H9 (cell line): ENCODE results near the gene ENOPH1. TPM values are rescaled to one million over a fixed set of nuclear protein-coding genes. Genes with fewer than 3 reads are reported as not detected.
A peak's percentile ranks its signal among the peaks of the same experiment; 100 is the strongest.

Experiments used
- DNase-seq: peaks from one replicate; pipeline ENCODE4 v3.0.0-alpha.2; 2017
- H2AFZ ChIP-seq: one replicate; pipeline ENCODE4 v1.6.1; 2013; ENCODE audit warnings: mild to moderate bottlenecking, low read length, control low read depth, moderate library complexity
- H2AK5ac ChIP-seq: 2 replicates; pipeline ENCODE4 v1.6.1; 2013; ENCODE audit warnings: low read length, control low read depth, mixed read lengths; ENCODE audit not compliant: insufficient read length
- H2BK120ac ChIP-seq: one replicate; pipeline ENCODE4 v1.6.1; 2013; ENCODE audit warnings: low read depth, mild to moderate bottlenecking, low read length, control low read depth, inconsistent platforms; ENCODE audit not compliant: poor library complexity, severe bottlenecking
- H2BK12ac ChIP-seq: 2 replicates; pipeline ENCODE4 v1.6.1; 2013; ENCODE audit warnings: low read length, control low read depth, mixed read lengths, low read depth; ENCODE audit not compliant: insufficient read length
- H2BK15ac ChIP-seq: 2 replicates; pipeline ENCODE4 v1.6.1; 2013; ENCODE audit warnings: low read depth, low read length, control low read depth
- H2BK20ac ChIP-seq: one replicate; pipeline ENCODE4 v1.6.1; 2013; ENCODE audit warnings: low read depth, mild to moderate bottlenecking, low read length, control low read depth, inconsistent platforms; ENCODE audit not compliant: poor library complexity, severe bottlenecking
- H2BK5ac ChIP-seq: 2 replicates; pipeline ENCODE4 v1.6.1; 2013; ENCODE audit warnings: low read length, control low read depth, mixed read lengths; ENCODE audit not compliant: insufficient read length
- H3K14ac ChIP-seq: 2 replicates; pipeline ENCODE4 v1.6.1; 2013; ENCODE audit warnings: low read length, control low read depth; ENCODE audit not compliant: insufficient read depth
- H3K18ac ChIP-seq: 2 replicates; pipeline ENCODE4 v1.6.1; 2013; ENCODE audit warnings: low read depth, mild to moderate bottlenecking, mixed read lengths, low read length, control low read depth; ENCODE audit not compliant: insufficient read length
- H3K23ac ChIP-seq: 2 replicates; pipeline ENCODE4 v1.6.1; 2013; ENCODE audit warnings: low read length, control low read depth, mixed read lengths, low read depth; ENCODE audit not compliant: insufficient read length
- H3K23me2 ChIP-seq: 2 replicates; pipeline ENCODE4 v1.6.1; 2013; ENCODE audit warnings: low read depth, mild to moderate bottlenecking, mixed read lengths, low read length, control low read depth; ENCODE audit not compliant: insufficient read length, poor library complexity, severe bottlenecking
- H3K27ac ChIP-seq: 2 replicates; pipeline ENCODE4 v1.5.1; 2013; ENCODE audit warnings: low read length, control low read depth, mixed read lengths, low read depth; ENCODE audit not compliant: insufficient read length
- H3K27me3 ChIP-seq: 2 replicates; pipeline ENCODE4 v1.6.1; 2013; ENCODE audit warnings: low read length, control low read depth, inconsistent platforms; ENCODE audit not compliant: insufficient read depth
- H3K4ac ChIP-seq: 2 replicates; pipeline ENCODE4 v1.6.1; 2013; ENCODE audit warnings: low read depth, mild to moderate bottlenecking, control low read depth, inconsistent platforms, low read length, moderate library complexity
- H3K4me1 ChIP-seq: 2 replicates; pipeline ENCODE4 v1.6.1; 2013; ENCODE audit warnings: low read length, control low read depth, inconsistent platforms; ENCODE audit not compliant: insufficient read depth
- H3K4me2 ChIP-seq: 2 replicates; pipeline ENCODE4 v1.6.1; 2013; ENCODE audit warnings: low read length, control low read depth, mixed read lengths; ENCODE audit not compliant: insufficient read length, insufficient read depth
- H3K56ac ChIP-seq: 2 replicates; pipeline ENCODE4 v1.6.1; 2013; ENCODE audit warnings: low read depth, mild to moderate bottlenecking, mixed read lengths, low read length, control low read depth; ENCODE audit not compliant: insufficient read length
- H3K79me1 ChIP-seq: 2 replicates; pipeline ENCODE4 v1.6.1; 2013; ENCODE audit warnings: low read depth, mild to moderate bottlenecking, moderate library complexity, low read length, control low read depth, inconsistent platforms; ENCODE audit not compliant: insufficient read depth, poor library complexity, severe bottlenecking
- H3K79me2 ChIP-seq: 2 replicates; pipeline ENCODE4 v1.6.1; 2013; ENCODE audit warnings: low read length, control low read depth, inconsistent platforms; ENCODE audit not compliant: insufficient read depth
- H3K9ac ChIP-seq: 2 replicates; pipeline ENCODE4 v1.6.1; 2013; ENCODE audit warnings: low read length, control low read depth, mixed read lengths; ENCODE audit not compliant: insufficient read length; ENCODE audit errors: extremely low read depth
- H3K9me3 ChIP-seq: one replicate; pipeline ENCODE4 v1.6.1; 2013; ENCODE audit warnings: low read depth, low read length, inconsistent platforms; ENCODE audit not compliant: control insufficient read depth
- H3T11ph ChIP-seq: one replicate; pipeline ENCODE4 v1.6.1; 2013; ENCODE audit warnings: mild to moderate bottlenecking, low read length, control low read depth, inconsistent platforms
- H4K20me1 ChIP-seq: one replicate; pipeline ENCODE4 v1.6.1; 2013; ENCODE audit not compliant: control insufficient read depth, insufficient read length, insufficient read depth
- H4K5ac ChIP-seq: 2 replicates; pipeline ENCODE4 v1.6.1; 2013; ENCODE audit warnings: low read depth, mild to moderate bottlenecking, mixed read lengths, low read length, control low read depth; ENCODE audit not compliant: insufficient read length
- H4K8ac ChIP-seq: replicated peaks from 2 replicates; pipeline ENCODE4 v1.6.1; 2013; ENCODE audit warnings: low read length, control low read depth, mixed read lengths, low read depth; ENCODE audit not compliant: insufficient read length
- H4K91ac ChIP-seq: 2 replicates; pipeline ENCODE4 v1.6.1; 2013; ENCODE audit warnings: low read depth, mild to moderate bottlenecking, moderate library complexity, mixed read lengths, low read length, control low read depth; ENCODE audit not compliant: insufficient read length
- H3K27ac Mint-ChIP-seq, 3 experiments: 2 replicates in 2 of 3; 3 replicates in 1 of 3; pipeline ENCODE4 v1.8.0; 2020 to 2021; ENCODE audit warnings: mixed read lengths in 3 of 3, mild to moderate bottlenecking in 1 of 3, moderate library complexity in 1 of 3
- H3K27me3 Mint-ChIP-seq: 2 replicates; pipeline ENCODE4 v1.8.0; 2021; ENCODE audit warnings: low read depth, mild to moderate bottlenecking, moderate library complexity, mixed read lengths
- H3K36me3 Mint-ChIP-seq, 3 experiments: 2 replicates in 2 of 3; 3 replicates in 1 of 3; pipeline ENCODE4 v1.8.0; 2020 to 2021; ENCODE audit warnings: low read depth in 3 of 3, mixed read lengths in 3 of 3; ENCODE audit not compliant: insufficient read depth in 1 of 3
- H3K4me1 Mint-ChIP-seq, 2 experiments: 2 replicates each; pipeline ENCODE4 v1.8.0; 2020; ENCODE audit warnings: mixed read lengths in 2 of 2
- H3K4me3 Mint-ChIP-seq, 2 experiments: 2 replicates in 1 of 2; 3 replicates in 1 of 2; pipeline ENCODE4 v1.8.0; 2020 to 2021; ENCODE audit warnings: mild to moderate bottlenecking in 2 of 2, mixed read lengths in 2 of 2, moderate library complexity in 1 of 2
- H3K9me3 Mint-ChIP-seq, 2 experiments: 2 replicates in 1 of 2; 3 replicates in 1 of 2; pipeline ENCODE4 v1.8.0; 2020; ENCODE audit warnings: mild to moderate bottlenecking in 2 of 2, mixed read lengths in 2 of 2, moderate library complexity in 1 of 2
- WGBS: extraction: QIAGEN DNeasy Blood & Tissue Kit; methylation state at CpG from one replicate; pipeline ENCODE4 v1.1.7; 2013; ENCODE audit warnings: missing lambda C conversion rate, low lambda C conversion rate, mixed read lengths; ENCODE audit not compliant: insufficient read length; ENCODE audit errors: extremely low coverage; 5-methylcytosine and 5-hydroxymethylcytosine counted together
- total RNA-seq: library from RNA; stranded (reverse); gene quantifications from 2 replicates; pipeline ENCODE4 v1.2.1, GENCODE V29; 2021
- TF ChIP-seq, protein P1 (sequence below): fragments of 200-600 bp; sonication (generic); conservative IDR thresholded peaks from 3 replicates; pipeline ENCODE4 v1.8.0; 2021; ENCODE audit warnings: antibody characterized with exemption, mild to moderate bottlenecking

Gene ENOPH1
- total RNA-seq, 1 experiment from 2014 or later = 62.4 TPM

DNA sequence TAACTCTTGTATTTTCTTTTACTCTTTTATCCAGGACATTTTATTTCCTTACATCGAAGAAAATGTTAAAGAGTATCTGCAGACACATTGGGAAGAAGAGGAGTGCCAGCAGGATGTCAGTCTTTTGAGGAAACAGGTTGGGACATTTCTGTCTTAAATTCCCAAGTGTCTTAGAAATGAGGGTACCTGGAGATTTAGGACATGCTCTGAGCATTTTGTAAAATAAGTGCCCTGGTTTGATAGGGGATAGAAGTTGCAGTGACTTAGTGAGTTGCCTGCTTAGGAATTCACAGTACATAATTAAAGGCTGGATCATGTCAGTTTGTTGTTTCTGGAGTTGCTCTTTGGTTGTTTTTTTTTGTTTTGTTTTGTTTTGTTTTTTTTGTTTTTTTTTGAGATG is 17.5 kb downstream of the ENOPH1 start:
- Mint-ChIP-seq H3K27ac (peak overlapping the region in 1 of 3 experiments; percentile 57; a peak in 3 of 7 replicates), H3K4me3 (no peak overlapping the region)

More for the DNA sequence above, 17.5 kb downstream of the ENOPH1 start:
- H3K14ac ChIP-seq = no peak overlapping the region
- no peaks in the 10 kb centered on the region for H3K9me3 ChIP-seq
- H3K79me1 ChIP-seq = peaks cover 7% of the 10 kb centered on the region
- no peak overlapping the region for H4K91ac ChIP-seq
- no peak overlapping the region for H2BK5ac ChIP-seq
- H2BK120ac ChIP-seq = no peak overlapping the region
- no peak overlapping the region for H3K23ac ChIP-seq
- no peaks in the 10 kb centered on the region for H3K27me3 ChIP-seq
- H4K20me1 ChIP-seq = no peaks in the 10 kb centered on the region
- H2AK5ac ChIP-seq = no peak overlapping the region
- TF ChIP-seq, protein P1, sequence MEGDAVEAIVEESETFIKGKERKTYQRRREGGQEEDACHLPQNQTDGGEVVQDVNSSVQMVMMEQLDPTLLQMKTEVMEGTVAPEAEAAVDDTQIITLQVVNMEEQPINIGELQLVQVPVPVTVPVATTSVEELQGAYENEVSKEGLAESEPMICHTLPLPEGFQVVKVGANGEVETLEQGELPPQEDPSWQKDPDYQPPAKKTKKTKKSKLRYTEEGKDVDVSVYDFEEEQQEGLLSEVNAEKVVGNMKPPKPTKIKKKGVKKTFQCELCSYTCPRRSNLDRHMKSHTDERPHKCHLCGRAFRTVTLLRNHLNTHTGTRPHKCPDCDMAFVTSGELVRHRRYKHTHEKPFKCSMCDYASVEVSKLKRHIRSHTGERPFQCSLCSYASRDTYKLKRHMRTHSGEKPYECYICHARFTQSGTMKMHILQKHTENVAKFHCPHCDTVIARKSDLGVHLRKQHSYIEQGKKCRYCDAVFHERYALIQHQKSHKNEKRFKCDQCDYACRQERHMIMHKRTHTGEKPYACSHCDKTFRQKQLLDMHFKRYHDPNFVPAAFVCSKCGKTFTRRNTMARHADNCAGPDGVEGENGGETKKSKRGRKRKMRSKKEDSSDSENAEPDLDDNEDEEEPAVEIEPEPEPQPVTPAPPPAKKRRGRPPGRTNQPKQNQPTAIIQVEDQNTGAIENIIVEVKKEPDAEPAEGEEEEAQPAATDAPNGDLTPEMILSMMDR = no peak
- no peak overlapping the region for H3K4me2 ChIP-seq
- H3K56ac ChIP-seq = no peak overlapping the region
- Mint-ChIP-seq H3K27me3 (no peaks in the 10 kb centered on the region), H3K4me1 (no peaks in the 10 kb centered on the region), H3K9me3 (no peaks in the 10 kb centered on the region), H3K36me3 (peaks cover 41 to 55% (median 54%) of the 10 kb centered on the region in 3 experiments)
- no peak overlapping the region for H3K9ac ChIP-seq
- H2BK15ac ChIP-seq = no peak overlapping the region
- H3K4ac ChIP-seq = no peak overlapping the region
- WGBS = no CpG with 5 or more reads among the region's 1 CpG
- no peak overlapping the region for H4K5ac ChIP-seq
- no peak for DNase-seq
- no peak overlapping the region for H3K18ac ChIP-seq
- no peaks in the 10 kb centered on the region for H3K4me1 ChIP-seq
- no peak overlapping the region for H2BK12ac ChIP-seq
- H2BK20ac ChIP-seq = no peak overlapping the region
- H2AFZ ChIP-seq = no peak overlapping the region
- H3T11ph ChIP-seq = no peak overlapping the region
- no peak overlapping the region for H3K27ac ChIP-seq
- no peaks in the 10 kb centered on the region for H3K23me2 ChIP-seq
- H3K79me2 ChIP-seq = peaks cover 27% of the 10 kb centered on the region
- H4K8ac ChIP-seq = no peak overlapping the region
